ENCODE measurements around the gene ELMOD2. TPM values are rescaled to one million over a fixed set of nuclear protein-coding genes. Genes with fewer than 3 reads are reported as not detected.
"Not testable (repeated sequence)": the region's sequence is repeated elsewhere in the genome, so short reads cannot be mapped to it uniquely, and the experiment has no call there.

Gene ELMOD2, protein sequence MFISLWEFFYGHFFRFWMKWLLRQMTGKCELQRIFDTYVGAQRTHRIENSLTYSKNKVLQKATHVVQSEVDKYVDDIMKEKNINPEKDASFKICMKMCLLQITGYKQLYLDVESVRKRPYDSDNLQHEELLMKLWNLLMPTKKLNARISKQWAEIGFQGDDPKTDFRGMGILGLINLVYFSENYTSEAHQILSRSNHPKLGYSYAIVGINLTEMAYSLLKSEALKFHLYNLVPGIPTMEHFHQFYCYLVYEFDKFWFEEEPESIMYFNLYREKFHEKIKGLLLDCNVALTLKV
- total RNA-seq, result 18.6 TPM

GRCh38 chr4:140523857-140524742 is at the start of gene ELMOD2:
TSS of gene ELMOD2 (plus strand) at chr4:140524168. CDS start at chr4:140525429, 1,261 bp downstream.
- ATAC-seq, result peak; percentile 99
- DNase-seq (ENCODE audit: low spot score), result peak; percentile 99

DNA sequence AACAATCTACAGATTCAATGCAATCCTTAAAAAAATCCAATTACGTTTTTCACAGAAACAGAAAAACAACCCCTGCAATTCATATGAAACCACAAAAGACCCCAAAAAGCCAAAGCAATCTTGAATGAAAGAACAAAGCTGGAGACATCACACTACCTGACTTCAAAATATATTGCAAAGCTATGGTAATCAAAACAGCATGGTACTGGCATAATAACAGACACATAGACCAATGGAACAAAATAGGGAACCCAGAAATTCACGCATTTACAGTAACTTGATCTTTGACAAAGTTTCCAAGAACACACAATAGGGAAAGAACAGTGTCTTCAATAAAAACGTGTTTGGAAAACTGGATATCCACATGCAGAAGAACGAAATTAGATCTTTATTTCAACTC is 40.5 kb upstream of the ELMOD2 start:
- DNase-seq (ENCODE audit: low spot score) (no peak), ATAC-seq (no peak)

DNA sequence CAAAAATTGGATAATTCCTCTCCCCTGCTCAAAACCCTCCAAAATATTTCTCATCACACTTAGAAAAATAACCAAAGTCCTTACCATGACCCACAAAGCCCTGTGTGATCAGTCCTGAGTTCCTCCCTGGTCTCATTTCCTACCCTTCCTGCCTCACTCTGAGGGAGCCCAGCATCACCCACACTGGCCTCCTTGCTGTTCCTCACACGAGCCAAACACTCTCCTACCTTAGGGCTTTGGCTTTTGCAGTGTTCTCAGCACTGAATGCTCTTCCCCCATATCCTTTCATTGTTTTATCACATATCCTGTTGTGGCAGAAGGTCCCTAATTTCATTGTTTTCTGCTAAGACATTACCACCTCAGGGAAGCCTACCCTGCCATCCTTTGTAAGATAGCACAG is 38.0 kb upstream of the ELMOD2 start:
- ATAC-seq (no peak), DNase-seq (ENCODE audit: low spot score) (no peak)

DNA sequence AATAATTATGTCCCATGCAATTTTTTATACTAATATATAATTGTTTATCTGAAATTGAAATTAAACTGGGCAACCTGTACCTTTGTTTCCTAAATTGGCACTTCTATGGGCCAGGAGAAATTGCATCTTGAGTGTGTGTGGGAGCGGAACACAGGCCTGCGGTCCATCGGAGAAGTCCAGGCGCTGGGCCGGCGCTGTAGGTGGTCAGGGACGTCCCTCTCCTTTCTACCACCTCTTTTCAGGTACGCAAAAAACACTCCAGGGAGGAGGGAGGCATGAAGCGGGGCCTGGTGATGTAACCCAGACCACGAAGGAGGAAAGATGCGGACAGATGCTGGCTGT is 26.6 kb upstream of the ELMOD2 start:
- ATAC-seq, result no peak
- no peak for DNase-seq (ENCODE audit: low spot score)

- DNase-seq (ENCODE audit: low spot score) (no peak), ATAC-seq (peak; percentile 37)
These were observed 26.0 kb upstream of the ELMOD2 start, which contains the start of gene MGAT4D for GRCh38 chr4:140497747-140498636. TSS of gene MGAT4D (minus strand) at chr4:140498293. CDS start at chr4:140498222, 71 bp downstream.

DNA sequence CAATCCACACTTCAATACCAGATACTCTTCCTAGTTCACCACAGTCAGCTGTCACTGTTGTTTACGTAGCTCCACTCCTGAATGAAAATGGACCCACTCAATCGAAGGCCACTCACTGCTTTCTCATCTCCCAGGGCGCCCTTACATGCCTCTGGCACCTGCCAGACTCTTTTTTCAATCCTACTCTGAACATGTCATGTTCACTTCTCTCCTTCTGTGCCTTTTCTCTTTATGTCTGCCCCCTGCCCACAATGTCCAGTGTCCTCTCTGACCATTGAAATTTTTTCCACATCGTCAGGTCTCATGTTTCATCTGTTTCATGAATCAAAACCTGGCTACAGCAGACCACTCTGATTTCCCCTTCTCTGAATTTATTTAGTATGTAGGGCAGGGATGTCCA is 24.6 kb upstream of the ELMOD2 start:
- ATAC-seq, result no peak

DNA sequence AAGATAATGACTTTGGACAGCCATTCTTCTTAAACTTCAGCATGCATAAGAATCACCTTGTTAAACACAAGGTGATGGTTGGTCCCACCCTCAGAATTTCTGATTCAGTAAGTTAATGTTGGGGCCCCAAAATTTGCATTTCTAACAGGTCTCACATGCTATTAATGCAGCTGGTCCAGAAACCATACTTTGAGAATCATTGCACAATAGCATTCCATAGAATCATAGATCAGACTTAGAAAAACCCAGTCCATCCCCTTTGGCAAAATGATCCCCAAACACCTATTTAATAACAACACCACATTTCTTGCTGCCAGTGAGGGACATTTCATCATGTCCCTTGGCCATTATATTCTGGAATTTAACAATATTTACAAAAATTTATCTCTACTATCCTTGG is 19.7 kb upstream of the ELMOD2 start:
- ATAC-seq, result no peak
- DNase-seq (ENCODE audit: low spot score), result no peak

More for the DNA sequence above, 24.6 kb upstream of the ELMOD2 start:
- DNase-seq (ENCODE audit: low spot score), result no peak

- ATAC-seq, result not testable (repeated sequence)
These were observed 10.2 kb upstream of the ELMOD2 start for GRCh38 chr4:140513765-140514164.

GRCh38 chr4:140515423-140515822 is 8.5 kb upstream of the ELMOD2 start:
- ATAC-seq, result no peak
- no peak for DNase-seq (ENCODE audit: low spot score)

More at GRCh38 chr4:140513765-140514164, 10.2 kb upstream of the ELMOD2 start:
- DNase-seq (ENCODE audit: low spot score), result not testable (repeated sequence)

DNA sequence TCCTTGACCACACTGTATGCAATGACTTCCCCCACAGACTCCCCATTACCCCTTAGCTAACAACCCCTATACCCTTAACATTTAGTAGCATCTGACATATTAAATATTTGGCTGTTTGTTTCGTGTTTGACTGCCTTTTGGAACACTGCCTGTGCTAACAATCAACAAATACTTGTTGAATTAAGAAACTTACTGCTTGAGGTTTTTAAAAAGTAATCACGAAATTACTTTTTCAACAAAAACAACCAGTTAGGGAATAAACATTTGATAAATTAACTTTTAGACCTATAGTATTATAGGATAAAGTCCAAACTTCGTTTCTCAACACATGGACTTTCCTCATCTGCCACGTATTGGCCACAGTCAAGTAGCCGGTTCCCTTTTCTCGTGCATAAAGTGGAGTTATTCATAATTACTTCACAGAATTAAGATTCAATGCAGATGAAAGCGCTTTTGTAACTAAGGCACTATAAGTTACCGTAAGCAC is 555 bp upstream of the ELMOD2 start:
- no peak for DNase-seq (ENCODE audit: low spot score)
- peak; percentile 20 for ATAC-seq

DNA sequence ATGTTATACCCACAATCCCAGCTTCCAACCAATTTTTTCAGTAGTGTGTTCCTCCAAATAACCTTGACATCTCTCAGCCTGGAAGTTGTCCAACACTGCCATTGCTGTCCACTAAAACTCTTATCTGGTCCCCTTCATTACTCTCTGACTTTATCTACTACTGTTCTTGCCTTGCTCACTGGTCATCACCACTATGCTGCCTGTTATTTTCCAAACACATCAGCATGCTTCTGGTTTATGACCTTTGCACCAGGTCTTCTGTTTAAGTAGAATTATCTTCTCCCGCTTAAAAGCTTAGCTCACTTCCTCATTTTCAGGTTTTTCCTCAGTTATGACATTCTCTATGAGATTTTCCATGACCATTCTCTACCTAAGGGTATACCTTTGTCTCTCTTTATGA is 5.5 kb downstream of the ELMOD2 start:
- no peak for DNase-seq (ENCODE audit: low spot score)
- no peak for ATAC-seq

DNA sequence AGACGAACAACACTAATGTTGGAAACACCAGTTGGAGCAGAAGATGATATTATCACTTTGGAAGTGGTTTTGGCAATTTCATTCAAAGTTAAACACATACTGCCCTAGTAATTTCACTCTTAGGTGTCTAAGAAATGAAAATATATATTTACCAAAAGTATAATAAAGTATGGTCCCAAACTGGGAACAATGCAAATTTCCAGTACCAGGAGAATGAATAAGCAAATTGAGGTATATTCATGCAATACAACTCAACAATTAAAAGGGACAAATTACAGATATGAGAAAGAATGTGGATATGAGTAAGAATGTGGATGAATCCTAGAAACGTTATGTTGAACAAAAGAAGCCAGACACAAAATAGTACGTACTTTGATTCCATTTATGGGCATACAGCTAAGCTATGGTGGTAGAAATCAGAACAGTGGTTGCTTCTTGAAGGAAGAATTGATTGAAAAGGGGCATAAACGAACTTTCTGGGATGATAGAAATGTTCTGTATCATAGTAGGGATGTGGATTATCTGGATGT is 10.0 kb downstream of the ELMOD2 start:
- DNase-seq (ENCODE audit: low spot score), result no peak
- no peak for ATAC-seq

GRCh38 chr4:140556372-140557085 is 32.6 kb downstream of the ELMOD2 start:
- ATAC-seq (no peak), DNase-seq (ENCODE audit: low spot score) (no peak)

- no peak for DNase-seq (ENCODE audit: low spot score)
- ATAC-seq, result no peak
These were observed 34.0 kb downstream of the ELMOD2 start for GRCh38 chr4:140557831-140558435.

GRCh38 chr4:140559696-140560095 is 35.7 kb downstream of the ELMOD2 start:
- no peak for ATAC-seq
- no peak for DNase-seq (ENCODE audit: low spot score)

- ATAC-seq, result peak; percentile 78
- no peak for DNase-seq (ENCODE audit: low spot score)
These were observed 44.7 kb downstream of the ELMOD2 start, which contains the start of gene UCP1 for GRCh38 chr4:140568507-140569306. TSS of gene UCP1 (minus strand) at chr4:140568961. CDS start at chr4:140568729, 232 bp downstream.

DNA sequence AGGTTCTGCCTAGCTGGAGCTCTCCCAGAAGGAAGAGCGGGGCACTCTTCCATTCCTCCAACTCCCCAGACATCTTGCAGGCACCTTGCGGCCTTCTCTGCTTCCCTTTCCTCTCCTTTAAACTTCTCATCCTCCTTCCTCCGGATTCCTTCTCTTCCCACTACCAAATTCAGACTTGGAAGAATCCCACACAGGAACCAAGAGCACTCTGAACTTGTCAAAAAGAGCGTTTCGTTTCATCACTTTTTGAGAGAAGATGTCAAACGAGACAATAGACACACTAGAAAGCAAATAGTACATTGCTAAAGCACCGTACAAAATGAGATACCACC is 45.3 kb downstream of the ELMOD2 start:
- ATAC-seq, result no peak
- DNase-seq (ENCODE audit: low spot score), result no peak

- no peak for DNase-seq (ENCODE audit: low spot score)
- ATAC-seq, result no peak
These were observed 47.7 kb downstream of the ELMOD2 start for GRCh38 chr4:140571620-140572019.

DNA sequence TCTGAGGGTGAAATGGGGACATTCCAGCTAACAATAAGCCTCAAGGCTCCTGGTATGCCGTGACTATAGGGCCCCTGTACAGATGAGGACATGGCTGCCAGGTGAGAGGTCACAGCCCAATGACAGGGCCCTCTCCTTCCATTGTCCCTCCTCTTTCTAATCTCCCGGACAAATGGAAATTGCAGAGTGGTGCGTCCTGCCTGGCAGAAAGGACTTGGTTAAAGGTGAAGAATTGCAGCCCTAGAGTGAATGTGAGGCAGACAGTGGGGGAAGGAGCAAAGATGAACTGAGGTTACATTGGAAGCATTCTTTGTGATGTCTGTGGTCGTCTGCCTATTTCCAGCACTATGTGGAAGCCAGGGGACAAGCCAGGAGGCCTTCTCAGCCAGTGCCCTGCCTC is 51.5 kb downstream of the ELMOD2 start:
- no peak for DNase-seq (ENCODE audit: low spot score)
- no peak for ATAC-seq

All from left lobe of liver (tissue), 2 donors.